GM04504 (cell line): ENCODE data around the gene ADAMTSL1.

Experiments used
- DNase-seq: peaks from one replicate; pipeline ENCODE4 v3.0.0-alpha.2; 2012; ENCODE audit warnings: low read depth

ADAMTSL1 gene

GRCh38 chr9:18776836-18777820, 303.2 kb downstream of the ADAMTSL1 start:
- DNase-seq, result no peak

- no peak for DNase-seq
Observed at GRCh38 chr9:18778147-18778546, 304.2 kb downstream of the ADAMTSL1 start.

- no peak for DNase-seq
Observed at GRCh38 chr9:18778846-18779245, 304.9 kb downstream of the ADAMTSL1 start.

GRCh38 chr9:18783909-18784308, 310.0 kb downstream of the ADAMTSL1 start:
- no peak for DNase-seq

GRCh38 chr9:18785604-18786003, 311.7 kb downstream of the ADAMTSL1 start:
- no peak for DNase-seq

GRCh38 chr9:18786196-18786595, 312.2 kb downstream of the ADAMTSL1 start:
- DNase-seq, result no peak

- DNase-seq, result peak; percentile 2
Observed at GRCh38 chr9:18786911-18787650, 313.1 kb downstream of the ADAMTSL1 start.

GRCh38 chr9:18788256-18788655, 314.3 kb downstream of the ADAMTSL1 start:
- DNase-seq, result no peak

GRCh38 chr9:18791074-18791473, 317.1 kb downstream of the ADAMTSL1 start:
- no peak for DNase-seq

- no peak for DNase-seq
Observed at GRCh38 chr9:18793122-18793521, 319.2 kb downstream of the ADAMTSL1 start.

- DNase-seq, result peak; percentile 48
Observed at GRCh38 chr9:18795947-18796671, 322.2 kb downstream of the ADAMTSL1 start.

- DNase-seq, result no peak
Observed at GRCh38 chr9:18796696-18797270, 322.8 kb downstream of the ADAMTSL1 start.

- peak; percentile 13 for DNase-seq
Observed at GRCh38 chr9:18798106-18798505, 324.2 kb downstream of the ADAMTSL1 start.

GRCh38 chr9:18798508-18799290, 324.7 kb downstream of the ADAMTSL1 start:
- DNase-seq, result no peak

- peak; percentile 12 for DNase-seq
Observed at GRCh38 chr9:18799428-18799827, 325.5 kb downstream of the ADAMTSL1 start.

- no peak for DNase-seq
Observed at GRCh38 chr9:18800579-18800978, 326.6 kb downstream of the ADAMTSL1 start.

GRCh38 chr9:18805386-18805785, 331.4 kb downstream of the ADAMTSL1 start:
- no peak for DNase-seq

GRCh38 chr9:18806232-18807080, 332.5 kb downstream of the ADAMTSL1 start:
- no peak for DNase-seq

GRCh38 chr9:18810581-18810980, 336.6 kb downstream of the ADAMTSL1 start:
- DNase-seq, result no peak

- DNase-seq, result no peak
Observed at GRCh38 chr9:18811171-18811570, 337.2 kb downstream of the ADAMTSL1 start.
